TTC549 (cell line): ENCODE measurements around the gene GMDS.

ENCODE experiments used
- FAIRE-seq: peaks from 2 replicates; lab custom pipeline; 2012; peaks lifted over from hg19 to GRCh38; lab: Jason Lieb, UNC

The GMDS gene

GRCh38 chr6:1643111-1643510, 602.3 kb downstream of the GMDS start:
- no peak for FAIRE-seq

- no peak for FAIRE-seq
These were observed 604.0 kb downstream of the GMDS start for GRCh38 chr6:1641343-1641885.

DNA sequence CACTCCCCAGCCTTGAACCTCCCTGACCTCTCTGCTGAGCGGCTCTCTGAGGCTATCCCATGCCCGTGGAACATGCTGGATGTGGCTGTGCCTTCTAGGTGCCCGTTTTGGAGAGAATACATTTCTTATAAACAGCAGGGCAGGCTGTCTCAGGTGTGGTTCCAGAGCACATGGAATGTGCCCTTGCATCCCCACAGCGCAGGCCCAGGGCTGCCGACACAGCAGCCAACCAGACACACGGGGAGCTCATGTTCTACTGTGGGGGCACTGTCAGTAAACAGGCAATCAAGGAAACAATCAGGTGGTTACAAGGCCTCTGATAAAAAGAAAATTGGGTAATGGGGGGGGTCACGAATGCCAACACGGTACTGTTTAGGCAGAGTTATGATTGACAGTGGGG, 604.9 kb downstream of the GMDS start:
- no peak for FAIRE-seq

- no peak for FAIRE-seq
These were observed 606.0 kb downstream of the GMDS start for GRCh38 chr6:1639430-1639829.

DNA sequence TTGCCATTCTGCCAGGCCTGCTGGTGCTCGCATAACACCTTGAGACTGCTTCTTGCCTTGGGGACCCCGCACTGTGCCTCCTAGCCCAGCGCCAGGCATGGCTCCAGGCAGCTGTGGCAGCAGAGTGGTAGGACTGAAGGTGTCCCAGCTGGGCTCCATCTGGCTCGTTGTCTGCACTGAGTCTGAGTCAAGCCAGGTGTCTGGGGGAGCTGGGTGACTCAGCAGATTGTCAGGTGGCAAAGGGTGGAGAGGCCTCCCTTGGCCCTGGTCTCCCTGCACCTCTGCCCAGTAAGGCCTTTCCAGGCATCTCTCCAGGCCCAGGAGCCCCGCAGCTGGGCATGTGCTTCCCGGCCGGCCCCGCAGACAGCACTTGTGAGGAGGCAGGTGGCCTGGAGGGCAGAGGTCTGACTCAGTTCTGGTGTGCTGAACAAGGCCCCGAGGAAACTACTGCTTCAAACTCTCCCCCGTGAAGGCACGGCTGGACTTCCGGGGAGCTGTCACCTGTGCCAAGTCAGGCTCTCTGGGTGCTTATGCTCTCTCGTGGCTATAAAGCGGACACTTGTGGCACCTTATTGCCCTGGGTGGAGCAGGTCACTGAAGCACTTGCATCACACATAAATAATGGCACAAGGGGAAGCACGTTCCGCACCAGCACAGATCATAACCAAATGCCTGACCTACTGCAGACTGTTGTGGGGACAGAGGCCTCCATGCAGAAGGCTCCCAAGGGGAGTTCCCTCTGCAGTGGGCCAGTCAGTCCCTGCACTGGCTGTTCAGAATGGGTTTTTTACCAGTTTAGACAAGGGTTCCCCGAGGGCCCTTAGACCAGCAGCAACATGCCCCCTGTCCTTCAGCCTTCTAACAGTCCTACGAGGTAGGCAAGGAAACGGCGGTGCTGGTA, 608.2 kb downstream of the GMDS start:
- no peak for FAIRE-seq

GRCh38 chr6:1636272-1636825, 609.1 kb downstream of the GMDS start:
- FAIRE-seq = no peak

DNA sequence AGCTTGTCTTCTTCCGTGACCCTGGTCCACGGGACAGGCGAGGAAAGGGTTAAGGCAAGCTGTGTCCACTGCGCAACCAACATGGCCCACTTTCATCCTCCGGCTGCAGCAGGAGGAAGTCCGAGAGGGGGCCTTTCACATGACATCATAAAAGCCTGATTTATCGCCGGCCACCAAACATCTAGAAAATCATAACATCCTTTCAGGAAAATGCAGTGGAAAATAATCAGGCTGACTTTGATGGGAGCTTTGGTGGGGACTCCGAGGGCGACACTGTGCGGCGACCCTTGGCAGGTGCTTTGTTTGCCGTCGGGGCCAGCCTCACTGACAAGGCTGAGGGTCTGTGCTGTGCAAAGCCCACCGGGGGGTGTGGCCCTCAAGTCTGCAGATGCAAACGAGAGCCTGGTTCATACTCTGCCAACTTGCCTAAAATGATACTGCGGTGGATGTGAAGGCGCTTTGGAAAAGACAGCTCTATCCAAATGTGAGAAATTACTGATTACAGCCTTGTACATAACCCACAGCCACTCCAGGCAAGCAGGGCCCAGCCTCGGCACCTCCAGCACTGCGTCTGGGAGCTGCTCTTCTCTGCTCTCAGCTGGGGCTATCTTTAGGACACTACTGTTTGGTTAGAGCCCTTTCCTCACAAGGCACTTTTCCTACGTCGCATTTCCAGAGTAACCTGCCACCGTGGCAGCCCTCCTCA, 609.9 kb downstream of the GMDS start:
- no peak for FAIRE-seq

DNA sequence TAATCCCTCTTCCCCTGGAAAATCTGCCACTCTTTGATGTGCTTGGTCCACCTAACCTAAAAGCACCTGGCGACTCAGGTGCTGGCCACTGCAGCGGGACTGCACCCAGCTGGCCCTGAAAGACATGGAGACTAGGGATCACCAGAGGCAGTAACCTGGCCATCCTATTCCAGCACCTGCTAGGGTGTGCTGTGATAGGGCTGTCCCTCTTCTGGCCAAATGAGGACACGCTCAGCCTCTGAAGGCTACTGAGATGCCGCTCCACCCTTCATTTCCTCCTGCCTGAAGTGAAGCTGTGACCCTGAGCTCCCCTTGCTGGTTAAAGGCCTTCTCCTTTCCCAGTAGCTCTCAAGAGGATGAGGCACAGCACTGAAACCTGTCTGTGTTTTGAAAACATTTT, 611.3 kb downstream of the GMDS start:
- FAIRE-seq = no peak

- no peak for FAIRE-seq
These were observed 611.9 kb downstream of the GMDS start for GRCh38 chr6:1633366-1634021.

DNA sequence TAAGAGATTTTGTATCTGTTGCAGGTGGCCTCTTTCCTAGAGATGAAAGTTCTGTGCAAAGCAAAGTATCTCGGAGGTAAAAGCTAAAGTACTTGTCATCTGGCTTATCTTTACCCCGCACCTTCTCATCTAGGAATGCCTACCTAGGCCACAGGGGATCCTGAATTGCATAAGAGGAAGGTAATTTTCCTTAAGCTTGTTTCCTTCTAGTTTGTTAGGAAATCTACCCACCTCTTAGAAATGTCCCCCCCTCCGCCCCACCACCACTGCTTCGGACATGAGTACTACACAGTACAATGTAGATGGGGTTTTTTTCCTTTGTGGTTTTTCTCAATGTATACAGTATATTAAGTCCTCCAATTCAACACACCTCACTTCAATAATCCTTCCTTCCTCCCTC, 614.2 kb downstream of the GMDS start:
- FAIRE-seq = no peak

DNA sequence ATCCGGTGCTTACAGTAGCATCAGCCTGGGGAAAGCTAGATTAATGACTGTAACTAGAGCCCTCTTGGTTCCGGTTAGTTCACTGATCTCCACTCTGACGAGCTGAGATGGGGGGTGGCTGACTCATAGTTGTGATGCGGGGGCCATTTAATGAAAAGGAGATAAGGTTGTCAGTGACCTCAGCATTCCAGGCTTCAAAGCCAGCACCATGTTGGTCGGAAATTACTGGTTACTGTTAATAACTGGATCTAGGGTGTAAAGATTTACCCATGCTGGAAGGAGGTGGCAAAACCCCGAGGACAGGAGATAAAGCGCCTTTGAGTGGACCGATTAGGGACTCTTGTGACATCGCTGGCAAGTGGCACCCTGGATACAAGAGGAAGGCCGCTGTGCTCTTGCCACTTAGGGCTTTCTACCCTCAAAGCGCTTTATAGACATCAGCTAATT, 614.6 kb downstream of the GMDS start:
- FAIRE-seq = no peak

DNA sequence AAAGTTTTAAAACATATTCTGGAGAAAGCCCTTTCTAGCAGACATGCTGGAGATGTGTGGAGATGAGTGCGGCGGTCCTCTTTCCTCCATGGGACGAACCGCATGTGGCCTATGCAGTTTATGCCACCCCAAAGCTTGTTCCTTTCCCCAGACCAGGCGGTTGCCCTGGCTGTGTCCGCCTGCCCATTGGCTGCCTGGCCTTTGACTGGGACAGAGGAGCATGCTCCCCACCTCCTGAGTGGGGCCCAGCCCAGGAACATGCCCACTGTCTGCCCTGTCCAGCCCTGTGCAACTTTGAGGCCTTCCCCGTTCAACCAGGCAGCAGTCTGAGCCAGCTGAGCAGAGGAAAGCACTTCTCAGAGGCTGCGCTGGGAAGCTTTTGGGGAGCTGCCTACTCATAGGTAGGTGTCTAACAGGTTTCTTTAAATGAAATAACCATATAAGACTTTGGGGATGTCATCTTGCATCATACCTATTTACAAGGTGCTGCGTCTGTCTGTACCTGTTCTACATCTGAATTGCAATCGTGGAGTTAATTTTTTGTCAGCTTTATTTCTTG, 615.1 kb downstream of the GMDS start:
- no peak for FAIRE-seq

GRCh38 chr6:1629316-1629715, 616.1 kb downstream of the GMDS start:
- FAIRE-seq = no peak

DNA sequence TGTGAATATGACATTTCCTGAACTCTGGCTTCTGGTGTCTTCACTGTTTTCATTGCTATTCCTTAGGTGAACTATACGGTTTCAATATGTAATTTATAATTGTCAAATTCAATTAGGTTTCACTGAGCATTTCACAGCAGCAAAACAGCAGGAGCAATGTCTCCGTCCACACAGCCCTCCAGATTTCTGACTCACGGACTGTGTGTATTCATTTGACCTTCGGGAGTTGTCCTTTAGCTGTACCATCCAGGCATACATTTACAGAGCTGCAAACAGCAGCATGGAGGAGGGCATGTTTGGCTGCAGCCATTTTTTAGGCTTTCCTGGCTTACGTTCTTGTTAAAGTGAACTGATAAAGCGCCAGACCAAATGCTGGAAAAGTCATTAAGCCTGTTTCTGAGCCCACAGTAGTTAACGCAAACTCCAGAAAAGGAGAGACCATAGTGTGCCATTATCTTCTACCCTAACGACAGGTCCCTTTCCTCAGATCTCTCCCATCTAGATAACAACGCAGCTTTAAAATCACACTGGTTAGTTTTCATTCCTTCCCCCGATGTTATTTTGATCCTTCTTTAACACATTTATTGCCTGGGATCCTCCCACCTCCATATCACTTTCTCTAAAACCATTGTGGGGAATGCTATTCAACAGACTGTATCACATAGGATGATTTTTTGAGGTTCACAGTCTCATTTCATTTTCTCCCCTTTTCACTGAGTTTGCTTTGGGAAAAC, 617.4 kb downstream of the GMDS start:
- no peak for FAIRE-seq

GRCh38 chr6:1626481-1626880, 618.9 kb downstream of the GMDS start:
- FAIRE-seq = no peak

DNA sequence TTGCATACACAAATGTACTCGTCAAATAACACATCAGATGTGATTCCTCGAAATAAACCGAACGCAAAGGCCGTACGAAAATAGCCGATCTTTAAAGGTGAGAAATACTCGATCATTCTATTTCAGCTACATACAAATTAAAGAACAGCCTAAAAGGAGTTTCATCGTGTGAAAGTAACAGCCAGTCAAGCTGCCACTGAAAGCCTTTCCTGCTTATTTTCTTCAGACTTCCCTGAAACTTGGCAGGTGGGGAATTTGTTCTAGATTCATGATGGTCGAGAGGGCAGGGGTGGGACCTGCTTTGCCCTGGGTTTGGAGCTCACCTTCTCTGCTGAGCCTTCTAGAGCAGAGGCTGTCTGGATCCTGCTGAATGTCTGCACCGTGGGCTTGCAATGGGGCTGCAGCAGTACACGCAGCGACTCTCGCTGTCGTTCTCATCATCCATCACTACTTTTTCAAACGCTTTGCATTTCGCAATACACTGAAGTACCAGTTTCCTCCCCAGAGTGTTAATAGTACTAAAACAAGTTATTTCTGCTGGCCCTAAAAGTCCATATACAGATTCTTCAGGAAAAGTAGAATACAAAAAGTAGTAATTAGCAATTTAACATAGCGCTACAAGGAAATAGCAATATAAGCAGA, 619.5 kb downstream of the GMDS start:
- FAIRE-seq = no peak

GRCh38 chr6:1624851-1625781, 620.3 kb downstream of the GMDS start:
- no peak for FAIRE-seq

GRCh38 chr6:1624058-1624850, 621.2 kb downstream of the GMDS start:
- no peak for FAIRE-seq

DNA sequence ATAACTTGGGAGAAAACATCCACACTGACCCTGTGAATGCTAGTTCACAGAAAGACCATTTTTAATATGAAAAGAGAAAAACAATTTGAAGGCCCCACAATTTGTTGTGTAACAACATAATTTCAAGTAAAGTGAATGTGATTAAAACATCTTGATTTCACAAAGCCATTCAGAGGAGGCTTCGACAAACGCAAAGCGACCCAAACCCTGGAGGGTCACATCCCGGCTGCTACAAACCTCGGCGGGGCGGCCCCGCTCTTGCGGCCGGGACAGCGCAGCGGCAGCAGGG, 621.7 kb downstream of the GMDS start:
- FAIRE-seq = no peak
